Stimulated activated CD4-positive, alpha-beta T cell treated with anti-CD3 and anti-CD28 coated beads, Interleukin-1b, Interleukin-23, amount 100 ng/mL, for 24 hours (primary cell): ENCODE measurements around the gene PDGFRB.
"Not testable (repeated sequence)": the region's sequence is repeated elsewhere in the genome, so short reads cannot be mapped to it uniquely, and the experiment has no call there.

ENCODE experiments used
- DNase-seq, 4 experiments: peaks; one replicate each; pipeline ENCODE4 v3.0.0-alpha.2; 2020; ENCODE audit warnings: low read depth in 4 of 4, low spot score in 1 of 4

PDGFRB gene

GRCh38 chr5:150085950-150086715 is 69.5 kb downstream of the PDGFRB start, which contains the start of gene CSF1R:
CSF1R (minus strand) TSS chr5:150086554; CDS start chr5:150086427, 127 bp downstream.
- DNase-seq: no peak

GRCh38 chr5:150085191-150085912 is 70.3 kb downstream of the PDGFRB start:
- no peak for DNase-seq

- DNase-seq: not testable (repeated sequence)
These were observed 70.9 kb downstream of the PDGFRB start for GRCh38 chr5:150084754-150085153.

GRCh38 chr5:150082889-150083288 is 72.8 kb downstream of the PDGFRB start:
- no peak for DNase-seq

GRCh38 chr5:150082374-150082773 is 73.3 kb downstream of the PDGFRB start:
- no peak for DNase-seq

GRCh38 chr5:150081541-150082283 is 73.9 kb downstream of the PDGFRB start:
- DNase-seq: no peak

GRCh38 chr5:150080696-150081435 is 74.8 kb downstream of the PDGFRB start:
- no peak for DNase-seq

- DNase-seq: no peak
These were observed 75.7 kb downstream of the PDGFRB start for GRCh38 chr5:150079909-150080461.

GRCh38 chr5:150078802-150079689 is 76.6 kb downstream of the PDGFRB start:
- no peak for DNase-seq

GRCh38 chr5:150077996-150078801 is 77.4 kb downstream of the PDGFRB start:
- no peak for DNase-seq

GRCh38 chr5:150077060-150077459 is 78.6 kb downstream of the PDGFRB start:
- DNase-seq: no peak

- DNase-seq: no peak
These were observed 79.8 kb downstream of the PDGFRB start for GRCh38 chr5:150075806-150076205.

GRCh38 chr5:150075233-150075632 is 80.4 kb downstream of the PDGFRB start:
- no peak for DNase-seq

GRCh38 chr5:150073677-150074076 is 82.0 kb downstream of the PDGFRB start:
- no peak for DNase-seq

- no peak for DNase-seq
These were observed 82.5 kb downstream of the PDGFRB start for GRCh38 chr5:150073086-150073625.

GRCh38 chr5:150070821-150071220 is 84.8 kb downstream of the PDGFRB start:
- no peak for DNase-seq

- no peak for DNase-seq
These were observed 85.7 kb downstream of the PDGFRB start for GRCh38 chr5:150069672-150070627.
